TTC549 (cell line): Measurements from ENCODE around the gene PZP.

Experiments used
- FAIRE-seq: peaks from 2 replicates; lab custom pipeline; 2012; peaks lifted over from hg19 to GRCh38; lab: Jason Lieb, UNC

PZP gene

DNA sequence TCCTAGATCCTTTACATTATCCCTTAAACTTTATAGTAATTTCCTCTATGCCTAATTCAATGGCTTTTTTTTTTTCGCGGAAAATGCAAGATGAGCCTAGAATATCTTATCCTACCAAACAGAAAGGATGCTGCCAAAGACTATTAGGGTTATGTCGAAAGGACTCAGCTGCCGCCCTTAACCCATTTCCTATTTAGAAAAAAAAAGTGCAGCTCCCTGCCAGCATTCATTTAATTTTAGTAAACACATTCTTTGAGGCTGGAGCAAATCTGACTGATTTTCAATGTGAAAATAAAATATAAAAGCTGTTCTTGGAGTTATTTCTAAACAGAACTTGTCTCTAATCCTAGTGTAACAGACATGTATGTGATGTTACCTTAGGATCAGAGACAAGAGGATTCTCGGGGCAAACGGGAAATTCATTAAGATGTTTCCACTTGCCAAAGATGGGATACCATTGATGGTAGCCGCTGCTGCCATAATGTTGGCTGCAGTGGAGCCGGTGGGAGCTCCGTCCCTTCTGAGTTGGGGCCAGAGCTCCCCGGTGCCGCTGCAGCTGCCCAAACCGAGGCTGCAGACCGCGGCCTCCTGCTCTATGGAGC, 84.3 kb downstream of the PZP start:
- no peak for FAIRE-seq

DNA sequence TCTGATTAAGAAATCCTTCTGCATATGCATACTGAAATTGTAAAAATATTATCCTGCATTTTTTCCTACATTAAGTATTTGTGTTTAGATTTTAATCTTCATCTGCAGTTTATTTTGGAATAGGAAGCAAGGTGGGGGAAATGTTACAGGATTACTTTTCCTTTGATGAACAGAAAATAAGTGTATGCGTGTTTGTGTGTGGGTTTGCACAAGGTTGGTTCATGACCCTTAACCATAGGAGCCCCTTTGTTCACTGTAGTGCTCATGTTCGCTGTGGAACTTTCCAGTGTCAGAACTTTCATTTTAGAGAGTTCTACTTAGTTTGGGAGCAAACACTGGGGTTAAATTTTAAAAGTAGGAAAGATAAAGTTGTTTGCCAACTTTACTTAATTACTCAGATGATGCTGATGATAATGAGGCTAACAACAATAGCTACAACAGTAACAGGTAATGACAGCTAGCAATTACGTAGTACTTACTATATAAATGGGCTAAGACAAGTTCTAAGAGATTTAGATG, 86.0 kb downstream of the PZP start:
- no peak for FAIRE-seq

DNA sequence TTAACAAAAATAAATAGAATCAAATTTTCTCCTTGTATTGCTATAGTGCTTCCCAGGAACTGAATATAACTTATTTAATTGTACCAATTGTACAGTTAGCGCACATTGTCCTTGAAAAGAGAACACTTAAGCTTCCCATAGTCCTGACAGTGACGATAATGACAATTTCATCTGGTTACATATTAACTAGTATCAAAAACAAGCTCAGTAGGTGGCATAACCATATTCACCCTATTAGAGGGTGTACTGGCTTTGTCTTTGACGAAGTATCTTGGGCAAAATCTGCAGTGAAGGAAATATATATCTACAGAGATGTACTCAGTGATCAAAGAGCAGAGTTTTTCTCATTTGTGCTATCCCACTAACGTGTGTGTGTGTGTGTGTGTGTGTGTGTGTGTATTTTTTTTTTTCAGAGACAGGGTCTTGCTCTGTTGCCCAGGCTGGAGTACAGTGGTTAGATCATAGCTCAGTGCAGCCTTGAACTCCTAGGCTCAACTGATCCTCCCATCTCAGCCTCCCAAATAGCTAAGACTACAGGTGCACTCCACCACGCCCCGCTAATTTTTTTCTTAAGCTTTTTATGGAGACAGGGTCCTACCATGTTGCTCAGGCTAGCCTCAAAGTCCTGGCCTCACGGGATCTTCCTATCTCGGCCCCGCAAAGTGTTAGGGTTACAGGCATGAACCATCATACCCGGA, 87.6 kb downstream of the PZP start:
- no peak for FAIRE-seq

DNA sequence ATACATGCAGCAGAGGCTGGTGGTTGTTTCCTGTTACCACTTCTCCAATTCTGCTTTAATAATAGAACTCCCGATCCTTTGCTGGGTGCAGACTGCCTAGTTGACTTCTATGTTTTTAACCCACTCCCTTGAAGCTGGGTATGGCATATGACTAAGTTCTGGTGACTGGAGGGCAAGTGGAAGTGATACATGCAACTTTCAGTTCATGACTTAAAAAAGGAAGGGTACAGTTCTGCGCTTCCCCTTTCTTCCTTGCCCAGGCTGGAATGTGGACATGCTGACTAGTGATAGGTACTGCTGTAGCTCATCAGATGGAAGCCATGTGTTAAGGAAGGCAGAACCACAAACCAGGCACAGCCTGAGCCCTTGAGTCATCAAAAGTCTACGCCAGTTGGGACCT, 90.0 kb downstream of the PZP start:
- no peak for FAIRE-seq

DNA sequence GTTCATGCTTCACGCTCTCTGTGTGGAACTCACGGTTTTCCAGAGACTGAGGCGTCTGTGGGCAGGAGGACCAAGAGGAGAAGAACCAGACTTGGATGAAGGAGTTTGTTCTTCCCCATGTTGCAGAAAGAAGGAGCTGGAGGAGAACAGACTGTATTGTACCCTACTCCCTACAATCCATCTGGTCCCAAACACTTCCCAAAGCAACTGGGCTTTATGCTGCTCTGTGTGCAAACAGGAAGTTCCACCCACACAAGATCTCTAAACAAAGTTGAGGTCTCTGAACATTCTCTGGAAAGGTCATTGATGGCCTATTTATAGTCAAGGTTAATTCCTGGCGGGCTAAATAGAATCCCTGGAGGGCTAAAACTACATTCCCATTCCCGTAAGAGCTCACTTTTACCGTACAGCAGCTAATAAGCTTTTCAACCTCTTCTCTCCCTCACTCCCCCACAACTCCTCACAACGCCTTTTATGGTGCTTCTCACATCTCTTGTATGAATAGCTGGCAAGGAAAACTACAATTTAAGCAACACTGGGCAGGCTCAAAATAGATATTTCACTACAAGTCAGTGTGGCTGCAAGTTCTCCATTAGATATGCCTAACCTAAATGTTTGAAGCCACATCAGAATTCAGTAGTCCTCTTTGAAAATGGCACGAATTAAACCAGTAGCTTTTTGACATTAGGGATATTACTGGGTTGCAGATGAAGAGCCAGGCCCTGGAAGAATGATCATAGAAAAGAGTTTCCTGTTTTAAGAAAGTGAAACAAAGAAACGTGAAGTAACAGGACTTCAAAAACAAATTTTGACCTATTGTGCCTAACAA, 92.2 kb downstream of the PZP start, which contains the start of gene A2M:
Gene A2M, minus strand, starts transcription at position 189 of the 829 bp plus-strand sequence. Its CDS starts 70 bp downstream, at position 119.
- FAIRE-seq, result no peak

DNA sequence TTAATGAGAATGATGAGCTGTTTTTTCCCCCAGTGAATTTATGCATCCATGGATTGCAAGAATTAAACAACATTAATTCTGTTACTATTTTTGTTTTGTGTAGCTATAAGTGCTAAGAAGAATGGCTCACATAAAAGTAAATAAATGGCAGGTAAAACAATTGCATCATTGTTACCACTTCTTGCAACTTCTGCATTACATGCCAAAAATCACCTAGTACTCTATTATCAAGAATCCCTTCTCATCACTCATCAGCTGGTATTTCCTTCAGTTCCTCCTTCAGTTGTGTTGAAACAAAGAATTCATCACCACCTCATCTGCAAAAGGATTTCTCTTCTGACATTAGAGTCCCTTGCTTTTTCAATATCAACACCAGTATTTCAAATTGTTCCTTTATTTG, 93.2 kb downstream of the PZP start:
- FAIRE-seq, result no peak

DNA sequence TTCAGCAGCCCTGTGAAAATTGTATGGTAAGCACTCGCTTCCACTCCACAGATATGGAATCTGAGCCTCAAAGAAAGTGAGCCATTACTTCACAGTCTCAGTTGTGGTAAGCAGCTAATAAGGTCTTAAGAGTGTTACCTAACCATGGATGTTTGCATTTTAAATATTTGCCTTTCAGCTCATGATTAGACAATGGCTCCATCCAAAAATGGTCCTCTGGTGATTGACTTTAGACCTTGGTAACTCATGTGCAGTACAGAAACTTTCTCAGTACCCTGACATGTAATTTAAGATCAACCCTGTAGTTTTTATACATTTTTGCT, 94.2 kb downstream of the PZP start:
- no peak for FAIRE-seq

- no peak for FAIRE-seq
Observed at GRCh38 chr12:9113296-9113986, 94.8 kb downstream of the PZP start.

- FAIRE-seq, result no peak
Observed at GRCh38 chr12:9112076-9112853, 95.9 kb downstream of the PZP start.

DNA sequence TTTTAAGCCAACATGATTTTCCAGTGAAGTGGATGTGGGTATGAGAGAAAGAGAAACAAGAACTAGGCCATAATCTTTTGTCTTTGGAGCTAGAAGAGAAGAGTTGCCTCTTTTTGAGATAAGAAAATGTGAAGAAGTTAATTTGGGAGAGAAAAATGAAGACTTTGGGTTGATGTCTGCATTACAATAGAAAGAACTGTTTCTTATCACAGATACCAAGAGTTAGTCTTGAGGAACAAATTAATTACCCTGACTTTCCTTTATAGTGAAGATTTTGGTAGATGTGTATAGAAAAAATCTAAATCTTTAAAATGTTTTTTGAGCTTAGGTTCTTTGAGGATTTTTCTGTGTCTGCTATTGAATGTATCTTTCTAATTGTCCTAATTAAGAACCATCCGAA, 96.7 kb downstream of the PZP start:
- FAIRE-seq, result no peak

DNA sequence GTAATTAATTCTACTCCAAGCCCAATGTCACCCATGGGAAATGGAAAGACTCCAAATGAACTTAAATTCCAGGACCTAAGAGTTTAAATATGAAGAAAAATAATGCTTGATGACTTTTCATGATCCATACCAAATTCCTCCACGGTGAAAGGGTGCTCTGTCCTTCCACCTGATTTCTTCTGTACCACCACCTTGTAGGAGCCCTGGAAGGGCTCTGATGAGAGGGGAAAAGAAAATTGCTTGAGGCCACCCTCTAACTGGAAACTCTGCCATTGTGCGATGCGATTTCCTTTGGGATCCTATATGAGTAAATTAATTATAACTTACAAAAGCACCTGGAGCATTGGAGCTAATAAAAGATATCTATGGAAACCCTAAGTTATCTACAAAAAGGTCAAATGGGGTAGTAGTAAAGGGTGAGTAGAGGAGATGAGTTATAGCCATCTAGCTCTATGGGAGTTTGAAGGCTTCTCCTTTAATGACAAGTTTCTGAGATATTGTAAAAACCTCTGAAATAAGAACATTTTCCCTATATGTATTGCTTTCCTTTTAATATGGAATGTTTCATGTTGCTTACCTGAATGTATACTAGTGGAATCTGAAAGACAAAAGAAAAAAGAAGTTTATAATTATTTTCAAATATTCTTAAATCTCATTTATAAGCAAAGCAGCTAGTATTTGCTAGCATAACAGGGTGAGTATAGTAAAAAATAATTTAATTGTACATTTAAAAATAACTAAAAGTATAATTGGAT, 98.3 kb downstream of the PZP start:
- FAIRE-seq, result no peak

DNA sequence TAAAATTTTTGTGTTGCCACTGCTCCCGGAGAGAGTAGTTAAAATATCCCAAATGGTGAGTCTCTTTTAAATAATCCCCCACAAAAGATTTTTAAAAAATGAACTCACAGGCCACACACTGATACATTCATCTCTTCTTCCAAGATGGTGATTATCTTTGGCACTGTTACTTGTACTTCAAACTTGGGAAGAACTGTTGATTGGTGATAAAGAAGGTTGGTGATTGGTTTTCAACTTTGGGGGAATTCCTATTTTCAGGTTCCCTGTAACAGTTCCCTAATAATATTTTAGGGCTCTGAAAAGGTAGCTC, 99.0 kb downstream of the PZP start:
- no peak for FAIRE-seq

- FAIRE-seq, result no peak
Observed at GRCh38 chr12:9108504-9109212, 99.5 kb downstream of the PZP start.

- FAIRE-seq, result no peak
Observed at GRCh38 chr12:9107542-9107873, 100.7 kb downstream of the PZP start.

DNA sequence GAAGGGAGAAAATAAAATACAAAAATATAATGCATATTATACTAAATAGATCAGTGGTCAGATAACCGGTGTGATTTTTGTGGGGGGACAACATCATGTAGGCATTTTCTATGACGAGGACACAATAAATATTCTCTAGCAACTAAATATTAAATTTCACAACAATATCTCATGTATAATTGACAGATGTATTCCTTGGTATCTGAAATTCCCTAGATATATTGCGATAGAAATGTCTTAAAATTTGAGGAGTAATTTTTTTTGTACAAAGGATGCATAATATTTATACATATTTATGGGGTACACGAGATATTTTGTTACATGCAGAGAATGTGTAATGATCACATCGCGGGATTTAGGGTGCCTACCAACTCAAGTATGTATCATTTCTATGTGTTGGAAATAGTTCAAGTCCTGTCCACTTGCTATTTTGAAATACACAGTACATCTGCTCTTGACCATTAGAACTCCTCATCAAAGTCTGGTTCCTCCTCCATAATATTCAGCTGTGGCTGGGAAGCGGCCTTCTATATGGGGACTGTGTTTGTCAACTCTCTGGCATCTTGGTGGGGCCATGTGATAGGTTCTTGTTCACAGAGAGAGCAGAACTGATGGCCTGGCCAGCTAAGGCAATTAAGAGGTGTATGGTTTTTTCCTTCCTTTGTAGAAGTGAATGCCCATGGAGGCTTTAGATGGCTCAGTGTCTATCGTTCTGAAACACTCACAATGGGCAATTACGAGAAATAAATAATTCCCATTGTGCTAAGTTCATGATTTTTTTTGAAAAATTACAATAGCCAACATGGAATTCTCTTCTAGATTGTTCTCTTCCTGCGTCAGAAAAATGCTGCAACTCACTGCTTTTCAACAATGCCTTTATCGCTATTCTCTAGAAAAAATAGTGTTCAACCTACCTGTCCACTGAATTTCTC, 101.3 kb downstream of the PZP start:
- FAIRE-seq, result no peak

DNA sequence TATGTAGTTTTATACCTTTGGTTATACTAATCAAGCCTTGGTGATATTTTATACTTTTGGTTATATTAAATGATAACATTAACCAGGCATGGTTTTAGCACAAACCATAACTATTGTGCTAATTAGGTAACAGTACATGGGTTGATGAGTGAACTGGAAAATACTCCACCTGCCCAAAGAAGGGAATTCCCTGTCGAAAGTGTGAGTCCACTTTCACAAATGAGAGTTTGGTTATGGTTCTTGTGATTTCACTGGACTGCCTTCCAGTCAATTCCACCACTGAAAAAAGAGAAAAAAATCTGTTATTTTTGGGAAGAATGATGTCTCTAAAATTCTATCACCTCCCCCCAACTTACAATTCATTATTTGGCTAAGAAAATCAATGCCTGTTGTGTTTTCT, 102.1 kb downstream of the PZP start:
- FAIRE-seq, result no peak

GRCh38 chr12:9104767-9105423, 103.3 kb downstream of the PZP start:
- FAIRE-seq, result no peak

GRCh38 chr12:9104087-9104486, 104.1 kb downstream of the PZP start:
- no peak for FAIRE-seq
